HG03520 (cell line): ENCODE measurements around the gene C1QTNF5.
A peak's percentile ranks its signal among the peaks of the same experiment; 100 is the strongest.

Experiments used
- ATAC-seq: cut with Tn5 transposase; IDR thresholded peaks from one replicate; pipeline ENCODE4 v1.9.1; 2021; ENCODE audit warnings: mild to moderate bottlenecking, moderate library complexity; ENCODE audit not compliant: unreplicated experiment

Gene C1QTNF5

GRCh38 chr11:119338318-119338890 lies 2.3 kb downstream of the C1QTNF5 start:
- ATAC-seq: no peak

GRCh38 chr11:119337581-119338317 lies 2.9 kb downstream of the C1QTNF5 start:
- no peak for ATAC-seq

GRCh38 chr11:119336744-119337469 lies 3.8 kb downstream of the C1QTNF5 start:
- no peak for ATAC-seq

- ATAC-seq: no peak
Observed at GRCh38 chr11:119335655-119336543, 4.8 kb downstream of the C1QTNF5 start.

GRCh38 chr11:119335091-119335654 lies 5.5 kb downstream of the C1QTNF5 start:
- no peak for ATAC-seq

GRCh38 chr11:119334174-119334930 lies 6.3 kb downstream of the C1QTNF5 start, which contains the start of gene RNF26:
RNF26 (plus strand) TSS chr11:119334527; CDS start chr11:119335123, 596 bp downstream.
- ATAC-seq: peak; percentile 93

- ATAC-seq: no peak
Observed at GRCh38 chr11:119332111-119332765, 8.4 kb downstream of the C1QTNF5 start.

GRCh38 chr11:119330237-119330636 lies 10.4 kb downstream of the C1QTNF5 start:
- no peak for ATAC-seq

GRCh38 chr11:119329320-119329719 lies 11.4 kb downstream of the C1QTNF5 start:
- ATAC-seq: no peak

- no peak for ATAC-seq
Observed at GRCh38 chr11:119324189-119324588, 16.5 kb downstream of the C1QTNF5 start.

- no peak for ATAC-seq
Observed at GRCh38 chr11:119323532-119324033, 17.1 kb downstream of the C1QTNF5 start.

GRCh38 chr11:119322921-119323531 lies 17.7 kb downstream of the C1QTNF5 start:
- ATAC-seq: no peak

- ATAC-seq: no peak
Observed at GRCh38 chr11:119322360-119322739, 18.3 kb downstream of the C1QTNF5 start.

- peak; percentile 42 for ATAC-seq
Observed at GRCh38 chr11:119320776-119321524, 19.7 kb downstream of the C1QTNF5 start.

GRCh38 chr11:119320240-119320775 lies 20.4 kb downstream of the C1QTNF5 start:
- ATAC-seq: no peak

GRCh38 chr11:119319700-119320239 lies 20.9 kb downstream of the C1QTNF5 start:
- ATAC-seq: no peak

GRCh38 chr11:119319136-119319699 lies 21.5 kb downstream of the C1QTNF5 start:
- no peak for ATAC-seq
